ENCODE results near the gene FAF1. TPM values are rescaled to one million over a fixed set of nuclear protein-coding genes. Genes with fewer than 3 reads are reported as not detected.

FAF1 gene
- polyA plus RNA-seq, 2 donors: 18.4 to 32.1 TPM

- Histone ChIP-seq H3K9me3 (ENCODE audit: control insufficient read depth in 2 of 2, insufficient read depth in 1 of 2, low read depth in 1 of 2, low read length in 1 of 2) (no peaks in the 10 kb centered on the region), H3K36me3 (ENCODE audit: control insufficient read depth in 2 of 2, insufficient read depth in 2 of 2, low read length in 1 of 2) (no peaks in the 10 kb centered on the region), H3K4me3 (ENCODE audit: low read depth in 1 of 2, low read length in 2 of 2) (no peak overlapping the region), H3K4me1 (ENCODE audit: control insufficient read depth in 2 of 2, insufficient read depth in 2 of 2, low read length in 1 of 2) (no peaks in the 10 kb centered on the region), H3K27ac (ENCODE audit: low read depth in 2 of 2, low read length in 1 of 2) (no peak overlapping the region), H3K27me3 (ENCODE audit: control insufficient read depth in 1 of 2, insufficient read depth in 2 of 2, low read length in 2 of 2) (no peaks in the 10 kb centered on the region)
- WGBS, 2 donors: 96 to 100% methylated on average over 1 of the region's 1 CpG
These were observed 456.6 kb downstream of the FAF1 start for GRCh38 chr1:50503515-50503914.

- H3K4me1 ChIP-seq (ENCODE audit: control insufficient read depth in 2 of 2, insufficient read depth in 2 of 2, low read length in 1 of 2): no peaks in the 10 kb centered on the region
- H3K27me3 ChIP-seq (ENCODE audit: control insufficient read depth in 1 of 2, insufficient read depth in 2 of 2, low read length in 2 of 2): no peaks in the 10 kb centered on the region
- 92% methylated on average over 2 of the region's 2 CpGs for WGBS, 2 donors
- no peak overlapping the region for H3K4me3 ChIP-seq (ENCODE audit: low read depth in 1 of 2, low read length in 2 of 2)
- H3K27ac ChIP-seq (ENCODE audit: low read depth in 2 of 2, low read length in 1 of 2): no peak overlapping the region
- H3K36me3 ChIP-seq (ENCODE audit: control insufficient read depth in 2 of 2, insufficient read depth in 2 of 2, low read length in 1 of 2): no peaks in the 10 kb centered on the region
- H3K9me3 ChIP-seq (ENCODE audit: control insufficient read depth in 2 of 2, insufficient read depth in 1 of 2, low read depth in 1 of 2, low read length in 1 of 2): no peaks in the 10 kb centered on the region
These were observed 457.9 kb downstream of the FAF1 start for GRCh38 chr1:50502147-50502546.

DNA sequence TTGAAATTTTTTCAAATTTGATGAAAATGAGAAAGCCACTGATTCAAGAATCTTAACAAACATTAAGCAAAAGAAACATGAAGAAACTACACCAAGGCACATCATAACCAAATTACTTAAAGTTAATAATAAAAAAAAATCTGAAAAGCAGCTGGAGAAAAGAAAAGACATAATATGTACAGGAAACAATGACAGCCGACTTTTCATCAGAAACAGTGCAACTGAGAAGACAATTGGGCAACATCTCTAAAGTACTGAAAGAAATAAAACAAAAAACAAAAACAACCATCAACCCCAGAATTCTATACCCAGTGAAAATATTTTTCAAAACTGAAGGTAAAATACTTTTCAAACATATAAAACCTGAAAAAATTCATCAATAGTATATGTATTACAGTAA lies 463.1 kb downstream of the FAF1 start:
- no peak overlapping the region for H3K4me3 ChIP-seq (ENCODE audit: low read depth in 1 of 2, low read length in 2 of 2)
- H3K9me3 ChIP-seq (ENCODE audit: control insufficient read depth in 2 of 2, insufficient read depth in 1 of 2, low read depth in 1 of 2, low read length in 1 of 2): no peaks in the 10 kb centered on the region
- no peak overlapping the region for H3K27ac ChIP-seq (ENCODE audit: low read depth in 2 of 2, low read length in 1 of 2)
- 97% methylated on average over 1 of the region's 1 CpG for WGBS, 2 donors
- H3K4me1 ChIP-seq (ENCODE audit: control insufficient read depth in 2 of 2, insufficient read depth in 2 of 2, low read length in 1 of 2): no peaks in the 10 kb centered on the region
- H3K27me3 ChIP-seq (ENCODE audit: control insufficient read depth in 1 of 2, insufficient read depth in 2 of 2, low read length in 2 of 2): no peaks in the 10 kb centered on the region
- no peaks in the 10 kb centered on the region for H3K36me3 ChIP-seq (ENCODE audit: control insufficient read depth in 2 of 2, insufficient read depth in 2 of 2, low read length in 1 of 2)

DNA sequence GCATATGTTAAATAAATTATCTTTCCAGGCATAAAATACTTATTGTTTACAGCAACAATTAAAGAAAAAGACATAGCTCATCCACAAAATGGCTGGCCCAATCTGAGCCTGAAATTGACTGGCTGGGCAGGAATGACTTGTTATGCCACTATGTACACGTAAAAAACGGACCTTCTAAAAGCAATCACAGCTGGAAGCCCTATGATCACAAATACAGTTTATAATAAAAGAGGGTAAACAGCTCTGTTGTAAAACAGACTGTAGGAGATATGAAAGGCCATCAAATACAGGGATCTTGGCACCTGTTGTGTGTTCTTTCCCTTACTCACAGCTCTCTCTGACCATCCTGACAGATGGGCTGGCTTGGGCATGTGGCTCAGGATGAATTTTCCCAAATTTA lies 466.4 kb downstream of the FAF1 start:
- H3K27me3 ChIP-seq (ENCODE audit: control insufficient read depth in 1 of 2, insufficient read depth in 2 of 2, low read length in 2 of 2): no peaks in the 10 kb centered on the region
- H3K9me3 ChIP-seq (ENCODE audit: control insufficient read depth in 2 of 2, insufficient read depth in 1 of 2, low read depth in 1 of 2, low read length in 1 of 2): no peaks in the 10 kb centered on the region
- no peaks in the 10 kb centered on the region for H3K36me3 ChIP-seq (ENCODE audit: control insufficient read depth in 2 of 2, insufficient read depth in 2 of 2, low read length in 1 of 2)
- no peaks in the 10 kb centered on the region for H3K4me1 ChIP-seq (ENCODE audit: control insufficient read depth in 2 of 2, insufficient read depth in 2 of 2, low read length in 1 of 2)
- H3K27ac ChIP-seq (ENCODE audit: low read depth in 2 of 2, low read length in 1 of 2): peak overlapping the region in 1 of 2 donors; percentile 49
- whole genome bisulfite sequencing, 2 donors: 70 to 74% methylated on average over 2 of the region's 2 CpGs
- no peak overlapping the region for H3K4me3 ChIP-seq (ENCODE audit: low read depth in 1 of 2, low read length in 2 of 2)

DNA sequence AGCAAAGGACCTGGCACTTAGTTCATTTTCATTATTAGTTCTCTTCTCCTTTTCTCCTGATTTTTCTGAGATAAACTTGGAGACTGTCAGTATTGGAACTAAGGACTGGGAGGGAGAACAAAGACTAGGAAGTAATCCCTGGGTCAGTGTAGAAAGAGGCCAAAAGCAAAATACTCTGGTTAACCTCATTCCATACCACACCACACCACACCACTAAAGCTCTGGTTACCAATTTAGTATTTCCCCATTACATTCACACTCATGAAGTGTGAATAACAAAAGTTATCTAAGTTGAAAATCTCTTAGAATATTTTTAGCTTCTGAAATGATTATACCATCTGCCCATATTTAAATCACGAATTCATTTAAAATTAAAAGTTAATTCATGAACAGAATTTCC lies 467.9 kb downstream of the FAF1 start:
- no peaks in the 10 kb centered on the region for H3K4me1 ChIP-seq (ENCODE audit: control insufficient read depth in 2 of 2, insufficient read depth in 2 of 2, low read length in 1 of 2)
- H3K27ac ChIP-seq (ENCODE audit: low read depth in 2 of 2, low read length in 1 of 2): no peak overlapping the region
- no peak overlapping the region for H3K4me3 ChIP-seq (ENCODE audit: low read depth in 1 of 2, low read length in 2 of 2)
- H3K27me3 ChIP-seq (ENCODE audit: control insufficient read depth in 1 of 2, insufficient read depth in 2 of 2, low read length in 2 of 2): no peaks in the 10 kb centered on the region
- H3K36me3 ChIP-seq (ENCODE audit: control insufficient read depth in 2 of 2, insufficient read depth in 2 of 2, low read length in 1 of 2): no peaks in the 10 kb centered on the region
- 89 to 93% methylated on average over 1 of the region's 1 CpG for WGBS, 2 donors
- H3K9me3 ChIP-seq (ENCODE audit: control insufficient read depth in 2 of 2, insufficient read depth in 1 of 2, low read depth in 1 of 2, low read length in 1 of 2): no peaks in the 10 kb centered on the region

DNA sequence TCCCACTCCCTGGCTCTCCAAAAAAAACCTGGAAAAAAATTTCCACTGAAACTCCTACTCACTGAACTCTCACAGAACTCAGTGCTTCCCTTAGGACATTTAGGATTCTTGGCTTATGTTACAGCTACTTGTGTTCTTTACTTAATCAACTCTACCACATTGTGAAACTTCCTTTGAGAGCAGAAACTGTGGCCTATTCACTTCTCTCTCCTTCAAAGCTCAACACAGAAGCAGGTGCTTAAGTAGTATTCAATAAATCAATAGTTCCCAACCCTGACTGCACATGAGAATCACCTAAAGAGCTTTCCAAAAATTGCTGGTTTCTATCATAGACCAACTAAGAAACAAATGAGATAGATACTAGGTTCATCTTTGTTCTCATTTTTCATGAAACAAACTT lies 468.9 kb downstream of the FAF1 start:
- Histone ChIP-seq H3K4me3 (ENCODE audit: low read depth in 1 of 2, low read length in 2 of 2) (no peak overlapping the region), H3K36me3 (ENCODE audit: control insufficient read depth in 2 of 2, insufficient read depth in 2 of 2, low read length in 1 of 2) (no peaks in the 10 kb centered on the region), H3K27me3 (ENCODE audit: control insufficient read depth in 1 of 2, insufficient read depth in 2 of 2, low read length in 2 of 2) (no peaks in the 10 kb centered on the region), H3K9me3 (ENCODE audit: control insufficient read depth in 2 of 2, insufficient read depth in 1 of 2, low read depth in 1 of 2, low read length in 1 of 2) (no peaks in the 10 kb centered on the region), H3K4me1 (ENCODE audit: control insufficient read depth in 2 of 2, insufficient read depth in 2 of 2, low read length in 1 of 2) (no peaks in the 10 kb centered on the region), H3K27ac (ENCODE audit: low read depth in 2 of 2, low read length in 1 of 2) (no peak overlapping the region)

DNA sequence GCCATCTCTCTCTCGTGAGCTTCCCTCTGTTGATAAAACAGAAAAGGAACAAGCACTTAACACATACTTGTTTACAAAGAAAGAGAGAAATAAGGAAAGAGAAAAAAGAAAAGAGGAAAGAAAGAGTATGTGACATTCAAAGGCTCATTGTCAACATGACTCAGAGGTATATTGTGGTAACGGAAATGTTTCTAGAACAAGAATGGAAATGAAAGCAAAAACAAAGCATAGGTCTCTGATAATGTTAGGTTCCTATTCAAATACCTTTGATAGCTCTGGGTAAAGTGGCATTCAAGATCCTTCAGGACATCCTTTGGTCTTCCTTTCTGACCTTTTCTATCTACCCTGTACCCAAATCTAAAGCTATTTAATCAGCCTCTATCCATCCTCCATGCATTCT lies 469.4 kb downstream of the FAF1 start:
- 83% methylated on average over 2 of the region's 2 CpGs for WGBS, 2 donors
- H3K9me3 ChIP-seq (ENCODE audit: control insufficient read depth in 2 of 2, insufficient read depth in 1 of 2, low read depth in 1 of 2, low read length in 1 of 2): no peaks in the 10 kb centered on the region
- no peaks in the 10 kb centered on the region for H3K4me1 ChIP-seq (ENCODE audit: control insufficient read depth in 2 of 2, insufficient read depth in 2 of 2, low read length in 1 of 2)
- H3K4me3 ChIP-seq (ENCODE audit: low read depth in 1 of 2, low read length in 2 of 2): no peak overlapping the region
- H3K36me3 ChIP-seq (ENCODE audit: control insufficient read depth in 2 of 2, insufficient read depth in 2 of 2, low read length in 1 of 2): no peaks in the 10 kb centered on the region
- no peak overlapping the region for H3K27ac ChIP-seq (ENCODE audit: low read depth in 2 of 2, low read length in 1 of 2)
- no peaks in the 10 kb centered on the region for H3K27me3 ChIP-seq (ENCODE audit: control insufficient read depth in 1 of 2, insufficient read depth in 2 of 2, low read length in 2 of 2)

- no peaks in the 10 kb centered on the region for H3K4me1 ChIP-seq (ENCODE audit: control insufficient read depth in 2 of 2, insufficient read depth in 2 of 2, low read length in 1 of 2)
- H3K4me3 ChIP-seq (ENCODE audit: low read depth in 1 of 2, low read length in 2 of 2): no peak overlapping the region
- no peak overlapping the region for H3K27ac ChIP-seq (ENCODE audit: low read depth in 2 of 2, low read length in 1 of 2)
- H3K9me3 ChIP-seq (ENCODE audit: control insufficient read depth in 2 of 2, insufficient read depth in 1 of 2, low read depth in 1 of 2, low read length in 1 of 2): no peaks in the 10 kb centered on the region
- H3K27me3 ChIP-seq (ENCODE audit: control insufficient read depth in 1 of 2, insufficient read depth in 2 of 2, low read length in 2 of 2): no peaks in the 10 kb centered on the region
- no peaks in the 10 kb centered on the region for H3K36me3 ChIP-seq (ENCODE audit: control insufficient read depth in 2 of 2, insufficient read depth in 2 of 2, low read length in 1 of 2)
- WGBS, 2 donors: 42 to 58% methylated on average over 1 of the region's 1 CpG
These were observed 471.2 kb downstream of the FAF1 start for GRCh38 chr1:50488876-50489275.

DNA sequence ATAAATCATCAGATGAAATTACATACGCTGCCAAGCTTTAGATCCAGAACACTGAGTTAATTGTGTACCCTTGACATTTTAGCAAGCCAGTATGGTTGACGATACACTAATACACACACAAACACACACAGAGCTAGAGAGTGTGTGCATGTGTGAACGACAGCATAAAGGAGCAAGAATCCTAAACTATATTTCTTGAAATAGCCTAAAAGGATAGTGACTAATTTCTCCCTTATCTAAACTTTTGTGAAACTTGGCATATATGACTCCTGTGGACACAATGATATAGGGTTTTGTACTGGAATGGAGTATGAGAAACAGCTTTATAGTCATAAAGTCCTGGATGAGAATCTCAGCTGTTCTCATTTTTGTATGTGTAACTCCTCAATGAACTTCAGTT lies 471.7 kb downstream of the FAF1 start:
- H3K9me3 ChIP-seq (ENCODE audit: control insufficient read depth in 2 of 2, insufficient read depth in 1 of 2, low read depth in 1 of 2, low read length in 1 of 2): no peaks in the 10 kb centered on the region
- no peaks in the 10 kb centered on the region for H3K36me3 ChIP-seq (ENCODE audit: control insufficient read depth in 2 of 2, insufficient read depth in 2 of 2, low read length in 1 of 2)
- 81 to 82% methylated on average over 3 of the region's 3 CpGs for WGBS, 2 donors
- H3K4me3 ChIP-seq (ENCODE audit: low read depth in 1 of 2, low read length in 2 of 2): no peak overlapping the region
- H3K27ac ChIP-seq (ENCODE audit: low read depth in 2 of 2, low read length in 1 of 2): no peak overlapping the region
- H3K4me1 ChIP-seq (ENCODE audit: control insufficient read depth in 2 of 2, insufficient read depth in 2 of 2, low read length in 1 of 2): no peaks in the 10 kb centered on the region
- no peaks in the 10 kb centered on the region for H3K27me3 ChIP-seq (ENCODE audit: control insufficient read depth in 1 of 2, insufficient read depth in 2 of 2, low read length in 2 of 2)

- H3K27ac ChIP-seq (ENCODE audit: low read depth in 2 of 2, low read length in 1 of 2): no peak overlapping the region
These were observed 472.3 kb downstream of the FAF1 start for GRCh38 chr1:50487725-50488124.

More at GRCh38 chr1:50487725-50488124, 472.3 kb downstream of the FAF1 start:
- no peaks in the 10 kb centered on the region for H3K9me3 ChIP-seq (ENCODE audit: control insufficient read depth in 2 of 2, insufficient read depth in 1 of 2, low read depth in 1 of 2, low read length in 1 of 2)
- H3K4me3 ChIP-seq (ENCODE audit: low read depth in 1 of 2, low read length in 2 of 2): no peak overlapping the region
- no peaks in the 10 kb centered on the region for H3K36me3 ChIP-seq (ENCODE audit: control insufficient read depth in 2 of 2, insufficient read depth in 2 of 2, low read length in 1 of 2)
- no peaks in the 10 kb centered on the region for H3K27me3 ChIP-seq (ENCODE audit: control insufficient read depth in 1 of 2, insufficient read depth in 2 of 2, low read length in 2 of 2)
- H3K4me1 ChIP-seq (ENCODE audit: control insufficient read depth in 2 of 2, insufficient read depth in 2 of 2, low read length in 1 of 2): no peaks in the 10 kb centered on the region
- 76 to 86% methylated on average over 1 of the region's 1 CpG for WGBS, 2 donors
